ENCODE measurements around the gene SELENOW.
A peak's percentile ranks its signal among the peaks of the same experiment; 100 is the strongest.

SELENOW gene

DNA sequence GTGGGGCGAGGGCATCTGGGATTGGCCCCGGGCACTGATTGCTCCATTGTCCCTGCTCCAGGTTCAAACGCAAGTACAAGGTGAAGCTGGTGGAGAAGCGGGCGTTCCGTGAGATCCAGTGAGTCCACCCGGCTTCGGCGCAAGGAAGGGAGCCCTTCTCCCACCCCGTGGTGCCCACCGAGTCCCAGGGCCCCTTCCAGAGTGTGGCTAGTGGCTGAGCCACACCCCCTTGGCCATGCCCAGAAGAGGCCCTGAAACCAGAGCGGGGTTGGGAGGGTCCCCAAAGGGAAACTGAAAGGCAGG, 21.9 kb upstream of the SELENOW start:
- DNase-seq (ENCODE audit: extremely low spot score): no peak
- ChIA-PET POLR2A (no interaction called here), CTCF (no interaction called here)
- TF ChIP-seq, protein P1, sequence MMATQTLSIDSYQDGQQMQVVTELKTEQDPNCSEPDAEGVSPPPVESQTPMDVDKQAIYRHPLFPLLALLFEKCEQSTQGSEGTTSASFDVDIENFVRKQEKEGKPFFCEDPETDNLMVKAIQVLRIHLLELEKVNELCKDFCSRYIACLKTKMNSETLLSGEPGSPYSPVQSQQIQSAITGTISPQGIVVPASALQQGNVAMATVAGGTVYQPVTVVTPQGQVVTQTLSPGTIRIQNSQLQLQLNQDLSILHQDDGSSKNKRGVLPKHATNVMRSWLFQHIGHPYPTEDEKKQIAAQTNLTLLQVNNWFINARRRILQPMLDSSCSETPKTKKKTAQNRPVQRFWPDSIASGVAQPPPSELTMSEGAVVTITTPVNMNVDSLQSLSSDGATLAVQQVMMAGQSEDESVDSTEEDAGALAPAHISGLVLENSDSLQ (IDR thresholded peaks at IDR 0.05): no peak
- TF ChIP-seq TARDBP (IDR thresholded peaks at IDR 0.05): no peak
- TF ChIP-seq BHLHE40 (IDR thresholded peaks at IDR 0.05; ENCODE audit: borderline replicate concordance): no peak
- TF ChIP-seq NFRKB (IDR thresholded peaks at IDR 0.05): no peak
- no peak for TF ChIP-seq ZNF384 (IDR thresholded peaks at IDR 0.05)
- TF ChIP-seq ELF4 (IDR thresholded peaks at IDR 0.05): no peak

DNA sequence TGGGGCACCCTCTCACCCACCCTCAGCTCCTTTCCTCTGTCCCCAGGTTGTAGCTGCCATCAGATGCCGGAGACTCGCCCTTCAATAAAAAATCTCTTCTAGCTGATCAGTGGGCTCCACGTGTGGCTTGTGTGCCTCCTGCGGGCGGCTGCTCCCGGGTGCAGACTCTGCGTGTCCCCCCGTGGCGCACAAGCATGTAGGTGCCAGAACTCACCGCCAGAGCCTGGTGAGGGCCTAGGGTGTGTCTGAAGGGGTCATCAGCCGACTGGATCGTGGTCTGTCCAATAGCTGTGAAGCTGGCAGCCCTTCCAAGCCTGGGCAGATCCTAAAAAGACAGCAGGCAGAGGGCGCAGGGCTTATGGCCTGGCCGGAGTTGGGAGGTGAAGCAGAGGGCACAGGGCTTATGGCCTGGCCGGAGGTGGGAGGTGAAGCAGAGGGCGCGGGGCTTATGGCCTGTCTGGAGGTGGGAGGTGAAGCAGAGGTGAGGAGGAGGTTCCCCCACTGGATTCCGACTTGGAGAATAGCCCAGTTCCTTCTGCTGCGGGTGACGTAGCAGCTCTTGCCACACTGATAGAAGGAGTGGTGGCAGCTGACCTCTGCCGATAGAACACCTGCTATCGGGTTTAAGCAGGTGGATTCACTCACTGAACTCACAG, 21.4 kb upstream of the SELENOW start:
- DNase-seq (ENCODE audit: extremely low spot score): no peak
- ChIA-PET POLR2A (no interaction called here), CTCF (no interaction called here)
- no peak for TF ChIP-seq ELF4 (IDR thresholded peaks at IDR 0.05)
- TF ChIP-seq L3MBTL2 (conservative IDR thresholded peaks at IDR 0.05): no peak
- TF ChIP-seq, protein P1 (IDR thresholded peaks at IDR 0.05): no peak
- TF ChIP-seq ZNF384 (IDR thresholded peaks at IDR 0.05): no peak
- no peak for TF ChIP-seq FOXA1 (IDR thresholded peaks at IDR 0.05)
- TF ChIP-seq TARDBP (IDR thresholded peaks at IDR 0.05): no peak

DNA sequence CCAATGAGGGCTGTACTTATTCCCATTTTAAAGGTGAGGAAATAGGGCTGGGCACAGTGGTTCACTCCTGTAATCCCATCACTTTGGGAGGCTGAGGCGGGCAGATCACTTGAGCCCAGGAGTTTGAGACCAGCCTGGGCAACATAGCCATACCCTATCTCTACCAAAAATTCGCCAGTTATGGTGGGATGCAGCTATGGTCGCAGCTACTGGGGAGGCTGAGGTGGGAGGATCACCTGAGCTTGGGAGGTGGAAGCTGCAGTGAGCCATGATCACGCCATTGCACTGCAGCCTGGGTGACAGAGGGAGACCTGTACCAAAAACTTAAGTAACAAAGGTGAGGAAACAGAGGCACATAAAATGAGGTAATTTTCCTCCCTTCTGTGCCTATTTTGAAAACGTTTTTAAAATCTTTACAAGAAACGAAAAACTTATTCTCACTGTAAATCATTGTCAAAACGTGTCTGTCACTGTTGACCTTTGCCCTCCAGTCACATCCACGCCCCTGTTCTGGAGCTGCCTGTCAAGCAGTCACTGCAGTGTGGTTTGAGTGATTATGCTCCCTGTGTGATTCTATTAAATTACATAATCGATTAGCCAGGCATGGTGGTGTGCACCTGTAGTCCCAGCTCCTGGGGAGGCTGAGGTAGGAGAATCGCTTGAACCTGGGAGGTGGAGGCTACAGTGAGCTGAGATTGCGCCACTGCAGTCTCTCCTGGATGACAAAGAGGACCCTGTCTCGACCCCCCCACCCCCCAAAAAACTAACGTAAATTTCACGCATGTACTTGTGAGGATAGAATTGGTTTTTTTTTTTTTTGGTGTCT, 20.7 kb upstream of the SELENOW start:
- ChIA-PET CTCF (no interaction called here), POLR2A (no interaction called here)
- no peak for TF ChIP-seq NFRKB (IDR thresholded peaks at IDR 0.05)
- TF ChIP-seq, protein P1 (IDR thresholded peaks at IDR 0.05): peak; percentile 69
- DNase-seq (ENCODE audit: extremely low spot score): no peak

DNA sequence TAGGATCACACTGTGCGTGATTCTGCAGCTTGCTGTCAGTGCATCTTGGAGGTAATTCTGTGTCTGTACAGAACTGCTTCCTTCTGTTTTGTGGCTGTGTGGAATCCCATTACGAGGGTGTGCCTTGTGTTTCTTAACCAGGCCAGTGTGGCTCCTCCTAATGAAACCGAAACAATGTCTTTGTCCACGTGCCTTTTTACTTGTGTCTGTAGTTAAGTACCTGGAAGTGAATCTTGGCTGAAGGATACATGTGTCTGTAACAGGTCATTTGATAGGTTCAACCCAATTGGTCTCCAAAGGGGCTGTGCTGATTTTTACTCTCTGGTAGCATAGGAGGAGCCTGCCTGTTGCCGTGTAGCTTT, 20.1 kb upstream of the SELENOW start:
- DNase-seq (ENCODE audit: extremely low spot score): no peak
- CTCF ChIA-PET: no interaction called here
- POLR2A ChIA-PET: no interaction called here
- no peak for TF ChIP-seq BHLHE40 (IDR thresholded peaks at IDR 0.05; ENCODE audit: borderline replicate concordance)
- no peak for TF ChIP-seq NFRKB (IDR thresholded peaks at IDR 0.05)
- no peak for TF ChIP-seq L3MBTL2 (conservative IDR thresholded peaks at IDR 0.05)
- no peak for TF ChIP-seq FOXA1 (IDR thresholded peaks at IDR 0.05)
- no peak for TF ChIP-seq CTBP1 (IDR thresholded peaks at IDR 0.05; ENCODE audit: borderline replicate concordance)
- no peak for TF ChIP-seq ELF4 (IDR thresholded peaks at IDR 0.05)

DNA sequence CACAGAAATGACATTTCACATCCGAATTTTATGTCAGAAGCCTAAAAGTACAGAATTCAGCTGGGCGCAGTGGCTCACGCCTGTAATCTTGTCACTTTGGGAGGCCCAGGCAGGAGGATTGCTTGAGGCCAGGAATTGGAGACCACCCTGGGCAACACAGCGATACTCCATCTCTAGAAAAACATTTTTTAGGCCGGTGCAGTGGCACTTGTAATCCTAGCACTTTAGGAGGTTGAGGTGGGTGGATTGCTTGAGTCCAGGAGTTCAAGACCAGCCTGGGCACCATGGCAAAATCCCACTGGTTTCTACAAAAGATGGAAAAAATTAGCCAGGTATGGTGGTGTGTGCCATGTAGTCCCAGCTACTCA, 17.9 kb upstream of the SELENOW start:
- POLR2A ChIA-PET: no interaction called here
- DNase-seq (ENCODE audit: extremely low spot score): no peak
- TF ChIP-seq FOXM1 (IDR thresholded peaks at IDR 0.05; ENCODE audit: borderline replicate concordance): no peak
- TF ChIP-seq HDGF (IDR thresholded peaks at IDR 0.05; ENCODE audit: borderline replicate concordance): no peak
- TF ChIP-seq FOXA1 (IDR thresholded peaks at IDR 0.05): no peak
- TF ChIP-seq ELF4 (IDR thresholded peaks at IDR 0.05): no peak
- no peak for TF ChIP-seq CTBP1 (IDR thresholded peaks at IDR 0.05; ENCODE audit: borderline replicate concordance)
- CTCF ChIA-PET: interaction anchor here (0.7 kb wide), 1 partner anchor 425 kb away, joined by 4 read pairs; no protein-coding TSS in a partner anchor

DNA sequence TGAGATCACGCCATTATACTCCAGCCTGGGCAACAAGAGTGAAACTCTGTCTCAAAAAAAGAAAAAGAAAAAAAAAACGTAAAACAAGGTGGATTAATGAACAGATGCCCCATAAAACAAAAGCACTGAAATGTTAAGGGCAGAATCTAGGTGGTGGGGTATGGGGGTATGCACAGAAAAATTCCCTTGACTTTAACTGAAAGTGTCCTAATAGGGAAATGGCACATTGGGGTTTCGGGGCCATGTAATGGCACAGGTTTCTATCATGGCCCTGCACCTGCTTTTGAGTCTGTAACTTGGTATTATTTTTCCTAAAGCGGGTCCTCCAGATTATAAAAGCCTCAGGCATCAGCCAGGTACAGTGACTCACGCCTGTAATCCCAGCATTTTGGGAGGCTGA, 16.9 kb upstream of the SELENOW start:
- DNase-seq (ENCODE audit: extremely low spot score): no peak
- TF ChIP-seq L3MBTL2 (conservative IDR thresholded peaks at IDR 0.05): no peak
- no peak for TF ChIP-seq ELF4 (IDR thresholded peaks at IDR 0.05)
- TF ChIP-seq ARNT (IDR thresholded peaks at IDR 0.05): no peak
- TF ChIP-seq, protein P1 (IDR thresholded peaks at IDR 0.05): no peak
- TF ChIP-seq FOXK2 (IDR thresholded peaks at IDR 0.05): no peak
- no peak for TF ChIP-seq SUZ12 (IDR thresholded peaks at IDR 0.05)
- no peak for TF ChIP-seq LEF1 (IDR thresholded peaks at IDR 0.05; ENCODE audit: borderline replicate concordance)
- no peak for TF ChIP-seq FOXA1 (IDR thresholded peaks at IDR 0.05)
- no peak for TF ChIP-seq FOXM1 (IDR thresholded peaks at IDR 0.05; ENCODE audit: borderline replicate concordance)
- ChIA-PET POLR2A (no interaction called here), CTCF (no interaction called here)

DNA sequence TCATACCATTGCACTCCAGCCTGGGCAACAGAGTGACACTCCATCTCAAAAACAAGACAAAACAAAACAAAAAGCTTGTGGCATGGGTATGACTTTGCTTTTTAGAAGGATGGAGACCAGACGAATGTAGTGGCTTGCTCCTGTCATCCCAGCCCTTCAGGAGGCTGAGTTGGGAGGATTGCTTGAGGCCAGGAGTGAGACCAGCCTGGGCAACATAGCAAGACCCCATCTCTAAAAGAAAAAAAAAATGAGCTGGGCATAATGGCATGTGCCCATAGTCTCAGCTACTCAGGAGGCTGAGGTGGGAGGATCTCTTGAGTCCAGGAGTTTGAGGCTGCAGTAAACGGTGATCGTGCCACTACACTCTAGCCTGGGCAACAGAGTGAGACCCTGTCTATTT, 16.4 kb upstream of the SELENOW start:
- TF ChIP-seq ELF4 (IDR thresholded peaks at IDR 0.05) (no peak), CTBP1 (IDR thresholded peaks at IDR 0.05; ENCODE audit: borderline replicate concordance) (no peak), FOXK2 (IDR thresholded peaks at IDR 0.05) (no peak), LEF1 (IDR thresholded peaks at IDR 0.05; ENCODE audit: borderline replicate concordance) (no peak), FOXM1 (IDR thresholded peaks at IDR 0.05; ENCODE audit: borderline replicate concordance) (no peak), NFRKB (IDR thresholded peaks at IDR 0.05) (no peak), BHLHE40 (IDR thresholded peaks at IDR 0.05; ENCODE audit: borderline replicate concordance) (no peak), SUZ12 (IDR thresholded peaks at IDR 0.05) (no peak), TARDBP (IDR thresholded peaks at IDR 0.05) (no peak), SP1 (IDR thresholded peaks at IDR 0.05) (no peak), ARNT (IDR thresholded peaks at IDR 0.05) (no peak), FOXA1 (IDR thresholded peaks at IDR 0.05) (no peak), L3MBTL2 (conservative IDR thresholded peaks at IDR 0.05) (no peak), ZNF384 (IDR thresholded peaks at IDR 0.05) (no peak)
- TF ChIP-seq, protein P1 (IDR thresholded peaks at IDR 0.05): no peak
- ChIA-PET POLR2A (no interaction called here), CTCF (no interaction called here)
- no peak for DNase-seq (ENCODE audit: extremely low spot score)

Measured in HEK293T (cell line).